Ascending aorta (tissue), 2 donors: ENCODE data around the gene FHOD3. TPM values are rescaled to one million over a fixed set of nuclear protein-coding genes. Genes with fewer than 3 reads are reported as not detected.
"Not testable (repeated sequence)": the region's sequence is repeated elsewhere in the genome, so short reads cannot be mapped to it uniquely, and the experiment has no call there.

Experiments
- DNase-seq, 2 donors: peaks; one replicate each; pipeline ENCODE4 v3.0.0-alpha.2; 2019; ENCODE audit warnings: low spot score in 2 of 2
- H3K27ac ChIP-seq, 2 donors: fragments of 200-600 bp; sonication (generic); one replicate each; pipeline ENCODE4 v1.5.1; 2016 to 2017; ENCODE audit warnings: mild to moderate bottlenecking in 1 of 2
- H3K27me3 ChIP-seq: fragments of 200-600 bp; sonication (generic); one replicate; pipeline ENCODE4 v1.5.1; 2017
- H3K36me3 ChIP-seq, 2 donors: fragments of 200-600 bp; sonication (generic); one replicate each; pipeline ENCODE4 v1.5.1; 2016
- H3K4me1 ChIP-seq, 2 donors: fragments of 200-600 bp; sonication (generic); one replicate each; pipeline ENCODE4 v1.5.1; 2016 to 2017; ENCODE audit warnings: mild to moderate bottlenecking in 1 of 2
- H3K4me3 ChIP-seq, 2 donors: fragments of 200-600 bp; sonication (generic); one replicate each; pipeline ENCODE4 v1.5.1; 2016 to 2017; ENCODE audit warnings: mild to moderate bottlenecking in 1 of 2
- H3K9me3 ChIP-seq, 2 donors: fragments of 200-600 bp; sonication (generic); one replicate each; pipeline ENCODE4 v1.5.1; 2016
- CTCF ChIP-seq, 3 experiments: fragments of 200-600 bp in 2 of 3; fragments of 450-650 bp in 1 of 3; sonication (generic) in 2 of 3; IDR thresholded peaks; one replicate each; pipeline ENCODE4 v1.5.1; 2016 to 2019; ENCODE audit warnings: antibody characterized with exemption in 3 of 3, mild to moderate bottlenecking in 1 of 3, moderate library complexity in 1 of 3
- intact Hi-C: fragments of 100-400 bp; cut with DNase I; formaldehyde crosslinking; loops from one replicate; pipeline ENCODE4 v1.15.1; 2023
- total RNA-seq: library from RNA; depleted of rRNA; stranded (reverse); fragments of >200 nt; gene quantifications from one replicate; pipeline ENCODE4 v1.1.0, GENCODE V29; 2016

Gene FHOD3
- total RNA-seq, 1 donor from 2014 or later: 12.7 TPM

- Histone ChIP-seq H3K27me3 (no peaks in the 10 kb centered on the region), H3K4me3 (no peak overlapping the region), H3K4me1 (no peaks in the 10 kb centered on the region), H3K27ac (no peak overlapping the region), H3K36me3 (no peaks in the 10 kb centered on the region), H3K9me3 (no peaks in the 10 kb centered on the region)
- DNase-seq: no peak
- TF ChIP-seq CTCF (IDR thresholded peaks at IDR 0.05): no peak
- intact Hi-C loops: loop anchor here (10.0 kb wide), 2 partner anchors 45 to 165 kb away; partner anchors contain the start of gene FHOD3
Measured at GRCh38 chr18:36459786-36460185, 162.3 kb downstream of the FHOD3 start.

- Histone ChIP-seq H3K4me1 (no peaks in the 10 kb centered on the region), H3K4me3 (no peak overlapping the region), H3K27me3 (no peaks in the 10 kb centered on the region), H3K36me3 (no peaks in the 10 kb centered on the region), H3K9me3 (no peaks in the 10 kb centered on the region), H3K27ac (no peak overlapping the region)
- DNase-seq: peak in 1 of 2 donors; percentile 54
- intact Hi-C loops: loop anchor here (10.0 kb wide), 2 partner anchors 46 to 166 kb away; partner anchors contain the start of gene FHOD3
- no peak for TF ChIP-seq CTCF (IDR thresholded peaks at IDR 0.05)
Measured at GRCh38 chr18:36460324-36460850, 162.9 kb downstream of the FHOD3 start.

- no peaks in the 10 kb centered on the region for H3K4me1 ChIP-seq
- H3K4me3 ChIP-seq: no peak overlapping the region
- intact Hi-C loops: loop anchor here (10.0 kb wide), 2 partner anchors 46 to 166 kb away; partner anchors contain the start of gene FHOD3
- DNase-seq: no peak
- TF ChIP-seq CTCF (IDR thresholded peaks at IDR 0.05): no peak
- no peak overlapping the region for H3K27ac ChIP-seq
- no peaks in the 10 kb centered on the region for H3K9me3 ChIP-seq
- no peaks in the 10 kb centered on the region for H3K27me3 ChIP-seq
- no peaks in the 10 kb centered on the region for H3K36me3 ChIP-seq
Measured at GRCh38 chr18:36460854-36461253, 163.3 kb downstream of the FHOD3 start.

- DNase-seq: peak in 1 of 2 donors; percentile 53
- no peaks in the 10 kb centered on the region for H3K9me3 ChIP-seq
- intact Hi-C loops: loop anchor here (10.0 kb wide), 2 partner anchors 47 to 167 kb away; partner anchors contain the start of gene FHOD3
- H3K27ac ChIP-seq: peak overlapping the region; percentile 39 to 58
- H3K27me3 ChIP-seq: no peaks in the 10 kb centered on the region
- no peak for TF ChIP-seq CTCF (IDR thresholded peaks at IDR 0.05)
- no peaks in the 10 kb centered on the region for H3K36me3 ChIP-seq
- H3K4me3 ChIP-seq: peak overlapping the region in 1 of 2 donors; percentile 38
- H3K4me1 ChIP-seq: no peaks in the 10 kb centered on the region
Measured at GRCh38 chr18:36461551-36461987, 164.1 kb downstream of the FHOD3 start.

- intact Hi-C loops: loop anchor here (2.0 to 10.0 kb wide), 3 partner anchors 21 to 169 kb away; partner anchors contain the start of gene FHOD3
- not testable (repeated sequence) for H3K27ac ChIP-seq, H3K36me3 ChIP-seq
Measured at GRCh38 chr18:36463516-36463915, 166.0 kb downstream of the FHOD3 start.

GRCh38 chr18:36464126-36464651 is 166.7 kb downstream of the FHOD3 start:
- Histone ChIP-seq H3K4me1 (no peaks in the 10 kb centered on the region), H3K4me3 (no peak overlapping the region), H3K27me3 (no peaks in the 10 kb centered on the region), H3K27ac (no peak overlapping the region), H3K9me3 (no peaks in the 10 kb centered on the region), H3K36me3 (no peaks in the 10 kb centered on the region)
- no peak for TF ChIP-seq CTCF (IDR thresholded peaks at IDR 0.05)
- DNase-seq: peak in 1 of 2 donors; percentile 43
- intact Hi-C loops: loop anchor here (10.0 kb wide), 2 partner anchors 49 to 169 kb away; partner anchors contain the start of gene FHOD3

More at GRCh38 chr18:36463516-36463915, 166.0 kb downstream of the FHOD3 start:
- peak in 1 of 2 donors; percentile 12 for DNase-seq
- H3K4me1 ChIP-seq, H3K4me3 ChIP-seq, H3K27me3 ChIP-seq, H3K9me3 ChIP-seq: not testable (repeated sequence)
